Measurements from ENCODE around the gene RFC4. TPM values are rescaled to one million over a fixed set of nuclear protein-coding genes. Genes with fewer than 3 reads are reported as not detected.
"Not testable (repeated sequence)": the region's sequence is repeated elsewhere in the genome, so short reads cannot be mapped to it uniquely, and the experiment has no call there.

Gene RFC4
- total RNA-seq = 23.5 TPM

- Histone ChIP-seq H3K27ac (ENCODE audit: low read depth, low read length) (peak within 1 kb of the TSS; percentile 89), H3K9ac (ENCODE audit: low read depth in 1 of 3, low read length in 3 of 3) (peak within 1 kb of the TSS; percentile 86 to 96 (median 94)), H3K4me1 (ENCODE audit: control insufficient read depth in 3 of 3, insufficient read depth in 3 of 3, low read length in 3 of 3) (peaks cover 12 to 18% (median 15%) of the 10 kb centered on the region in 3 donors), H3K27me3 (ENCODE audit: control insufficient read depth in 3 of 3, insufficient read depth in 3 of 3, low read length in 3 of 3) (no peaks in the 10 kb centered on the region), H3K9me3 (ENCODE audit: control insufficient read depth in 3 of 3, low read length in 3 of 3) (no peaks in the 10 kb centered on the region), H3K4me3 (ENCODE audit: low read length in 3 of 3) (peak within 1 kb of the TSS; percentile 84 to 99 (median 96)), H3K36me3 (ENCODE audit: control insufficient read depth in 3 of 3, insufficient read depth in 3 of 3, low read length in 3 of 3) (peaks cover 0 to 9% (median 5%) of the 10 kb centered on the region in 3 donors)
Observed at GRCh38 chr3:186806089-186807055, at the start of gene RFC4. Gene RFC4 (minus strand): TSS chr3:186806482. CDS start chr3:186804713, 1,769 bp downstream.

GRCh38 chr3:186854954-186855353 lies 48.7 kb upstream of the RFC4 start:
- H3K9ac ChIP-seq (ENCODE audit: low read depth in 1 of 3, low read length in 3 of 3) = no peak overlapping the region
- no peak overlapping the region for H3K4me3 ChIP-seq (ENCODE audit: low read length in 3 of 3)
- H3K27ac ChIP-seq (ENCODE audit: low read depth, low read length) = no peak overlapping the region
- H3K36me3 ChIP-seq (ENCODE audit: control insufficient read depth in 3 of 3, insufficient read depth in 3 of 3, low read length in 3 of 3) = no peaks in the 10 kb centered on the region
- H3K27me3 ChIP-seq (ENCODE audit: control insufficient read depth in 3 of 3, insufficient read depth in 3 of 3, low read length in 3 of 3) = no peaks in the 10 kb centered on the region
- H3K9me3 ChIP-seq (ENCODE audit: control insufficient read depth in 3 of 3, low read length in 3 of 3) = no peaks in the 10 kb centered on the region
- H3K4me1 ChIP-seq (ENCODE audit: control insufficient read depth in 3 of 3, insufficient read depth in 3 of 3, low read length in 3 of 3) = no peaks in the 10 kb centered on the region

- Histone ChIP-seq H3K27me3 (ENCODE audit: control insufficient read depth in 3 of 3, insufficient read depth in 3 of 3, low read length in 3 of 3) (no peaks in the 10 kb centered on the region), H3K9me3 (ENCODE audit: control insufficient read depth in 3 of 3, low read length in 3 of 3) (no peaks in the 10 kb centered on the region), H3K4me3 (ENCODE audit: low read length in 3 of 3) (no peak overlapping the region), H3K36me3 (ENCODE audit: control insufficient read depth in 3 of 3, insufficient read depth in 3 of 3, low read length in 3 of 3) (no peaks in the 10 kb centered on the region), H3K4me1 (ENCODE audit: control insufficient read depth in 3 of 3, insufficient read depth in 3 of 3, low read length in 3 of 3) (no peaks in the 10 kb centered on the region), H3K27ac (ENCODE audit: low read depth, low read length) (no peak overlapping the region), H3K9ac (ENCODE audit: low read depth in 1 of 3, low read length in 3 of 3) (no peak overlapping the region)
Observed at GRCh38 chr3:186854146-186854545, 47.9 kb upstream of the RFC4 start.

- Histone ChIP-seq H3K4me3 (ENCODE audit: low read length in 3 of 3) (no peak overlapping the region), H3K27ac (ENCODE audit: low read depth, low read length) (no peak overlapping the region), H3K36me3 (ENCODE audit: control insufficient read depth in 3 of 3, insufficient read depth in 3 of 3, low read length in 3 of 3) (no peaks in the 10 kb centered on the region), H3K9ac (ENCODE audit: low read depth in 1 of 3, low read length in 3 of 3) (no peak overlapping the region), H3K9me3 (ENCODE audit: control insufficient read depth in 3 of 3, low read length in 3 of 3) (no peaks in the 10 kb centered on the region), H3K4me1 (ENCODE audit: control insufficient read depth in 3 of 3, insufficient read depth in 3 of 3, low read length in 3 of 3) (no peaks in the 10 kb centered on the region), H3K27me3 (ENCODE audit: control insufficient read depth in 3 of 3, insufficient read depth in 3 of 3, low read length in 3 of 3) (no peaks in the 10 kb centered on the region)
Observed at GRCh38 chr3:186852994-186853393, 46.7 kb upstream of the RFC4 start.

GRCh38 chr3:186851835-186852234 lies 45.6 kb upstream of the RFC4 start:
- not testable (repeated sequence) for H3K4me3 ChIP-seq (ENCODE audit: low read length in 3 of 3); H3K9ac ChIP-seq (ENCODE audit: low read depth in 1 of 3, low read length in 3 of 3); H3K27ac ChIP-seq (ENCODE audit: low read depth, low read length); H3K9me3 ChIP-seq (ENCODE audit: control insufficient read depth in 3 of 3, low read length in 3 of 3); H3K36me3 ChIP-seq (ENCODE audit: control insufficient read depth in 3 of 3, insufficient read depth in 3 of 3, low read length in 3 of 3); H3K27me3 ChIP-seq (ENCODE audit: control insufficient read depth in 3 of 3, insufficient read depth in 3 of 3, low read length in 3 of 3); H3K4me1 ChIP-seq (ENCODE audit: control insufficient read depth in 3 of 3, insufficient read depth in 3 of 3, low read length in 3 of 3)

GRCh38 chr3:186849374-186849975 lies 43.2 kb upstream of the RFC4 start:
- Histone ChIP-seq H3K9ac (ENCODE audit: low read depth in 1 of 3, low read length in 3 of 3) (no peak overlapping the region), H3K36me3 (ENCODE audit: control insufficient read depth in 3 of 3, insufficient read depth in 3 of 3, low read length in 3 of 3) (no peaks in the 10 kb centered on the region), H3K27ac (ENCODE audit: low read depth, low read length) (no peak overlapping the region), H3K4me1 (ENCODE audit: control insufficient read depth in 3 of 3, insufficient read depth in 3 of 3, low read length in 3 of 3) (no peaks in the 10 kb centered on the region), H3K4me3 (ENCODE audit: low read length in 3 of 3) (no peak overlapping the region), H3K9me3 (ENCODE audit: control insufficient read depth in 3 of 3, low read length in 3 of 3) (no peaks in the 10 kb centered on the region), H3K27me3 (ENCODE audit: control insufficient read depth in 3 of 3, insufficient read depth in 3 of 3, low read length in 3 of 3) (peaks cover 4 to 7% (median 4%) of the 10 kb centered on the region in 3 donors)

- peaks cover 4 to 8% (median 4%) of the 10 kb centered on the region in 3 donors for H3K27me3 ChIP-seq (ENCODE audit: control insufficient read depth in 3 of 3, insufficient read depth in 3 of 3, low read length in 3 of 3)
- H3K27ac ChIP-seq (ENCODE audit: low read depth, low read length) = no peak overlapping the region
- no peaks in the 10 kb centered on the region for H3K9me3 ChIP-seq (ENCODE audit: control insufficient read depth in 3 of 3, low read length in 3 of 3)
- no peak overlapping the region for H3K9ac ChIP-seq (ENCODE audit: low read depth in 1 of 3, low read length in 3 of 3)
- H3K4me3 ChIP-seq (ENCODE audit: low read length in 3 of 3) = no peak overlapping the region
- no peaks in the 10 kb centered on the region for H3K4me1 ChIP-seq (ENCODE audit: control insufficient read depth in 3 of 3, insufficient read depth in 3 of 3, low read length in 3 of 3)
- H3K36me3 ChIP-seq (ENCODE audit: control insufficient read depth in 3 of 3, insufficient read depth in 3 of 3, low read length in 3 of 3) = no peaks in the 10 kb centered on the region
Observed at GRCh38 chr3:186847437-186847836, 41.2 kb upstream of the RFC4 start.

- Histone ChIP-seq H3K27ac (ENCODE audit: low read depth, low read length) (no peak overlapping the region), H3K27me3 (ENCODE audit: control insufficient read depth in 3 of 3, insufficient read depth in 3 of 3, low read length in 3 of 3) (peaks cover 4 to 8% (median 4%) of the 10 kb centered on the region in 3 donors), H3K36me3 (ENCODE audit: control insufficient read depth in 3 of 3, insufficient read depth in 3 of 3, low read length in 3 of 3) (no peaks in the 10 kb centered on the region), H3K9ac (ENCODE audit: low read depth in 1 of 3, low read length in 3 of 3) (no peak overlapping the region), H3K4me1 (ENCODE audit: control insufficient read depth in 3 of 3, insufficient read depth in 3 of 3, low read length in 3 of 3) (no peaks in the 10 kb centered on the region), H3K4me3 (ENCODE audit: low read length in 3 of 3) (no peak overlapping the region), H3K9me3 (ENCODE audit: control insufficient read depth in 3 of 3, low read length in 3 of 3) (no peaks in the 10 kb centered on the region)
Observed at GRCh38 chr3:186845756-186846155, 39.5 kb upstream of the RFC4 start.

- H3K4me3 ChIP-seq (ENCODE audit: low read length in 3 of 3) = no peak overlapping the region
- no peak overlapping the region for H3K9ac ChIP-seq (ENCODE audit: low read depth in 1 of 3, low read length in 3 of 3)
- H3K27me3 ChIP-seq (ENCODE audit: control insufficient read depth in 3 of 3, insufficient read depth in 3 of 3, low read length in 3 of 3) = peaks cover 4 to 8% (median 4%) of the 10 kb centered on the region in 3 donors
- no peaks in the 10 kb centered on the region for H3K36me3 ChIP-seq (ENCODE audit: control insufficient read depth in 3 of 3, insufficient read depth in 3 of 3, low read length in 3 of 3)
- H3K9me3 ChIP-seq (ENCODE audit: control insufficient read depth in 3 of 3, low read length in 3 of 3) = no peaks in the 10 kb centered on the region
- no peak overlapping the region for H3K27ac ChIP-seq (ENCODE audit: low read depth, low read length)
- H3K4me1 ChIP-seq (ENCODE audit: control insufficient read depth in 3 of 3, insufficient read depth in 3 of 3, low read length in 3 of 3) = no peaks in the 10 kb centered on the region
Observed at GRCh38 chr3:186844908-186845307, 38.6 kb upstream of the RFC4 start.

GRCh38 chr3:186843039-186843432 lies 36.8 kb upstream of the RFC4 start:
- Histone ChIP-seq H3K4me3 (ENCODE audit: low read length in 3 of 3) (no peak overlapping the region), H3K9me3 (ENCODE audit: control insufficient read depth in 3 of 3, low read length in 3 of 3) (no peaks in the 10 kb centered on the region), H3K4me1 (ENCODE audit: control insufficient read depth in 3 of 3, insufficient read depth in 3 of 3, low read length in 3 of 3) (no peaks in the 10 kb centered on the region), H3K27ac (ENCODE audit: low read depth, low read length) (no peak overlapping the region), H3K27me3 (ENCODE audit: control insufficient read depth in 3 of 3, insufficient read depth in 3 of 3, low read length in 3 of 3) (peaks cover 4 to 8% (median 4%) of the 10 kb centered on the region in 3 donors), H3K36me3 (ENCODE audit: control insufficient read depth in 3 of 3, insufficient read depth in 3 of 3, low read length in 3 of 3) (no peaks in the 10 kb centered on the region), H3K9ac (ENCODE audit: low read depth in 1 of 3, low read length in 3 of 3) (no peak overlapping the region)

All from skeletal muscle tissue (tissue), 4 donors.